Endothelial cell of umbilical vein (primary cell): ENCODE results near the gene UBR4. TPM values are rescaled to one million over a fixed set of nuclear protein-coding genes. Genes with fewer than 3 reads are reported as not detected.

ENCODE experiments used
- BruUV-seq: library from RNA; stranded (reverse); fragments of 400-500 nt; replicated peaks from 2 replicates; lab custom pipeline; 2021; lab: Mats Ljungman, UMichigan
- CTCF ChIA-PET: fragments of 300-600, 350-600 bp; sonication (Branson Sonifier 250); formaldehyde crosslinking; loops from one replicate; lab custom pipeline; 2021; ENCODE audit warnings: antibody characterized with exemption, inconsistent platforms; lab: Charles Lee
- POLR2A ChIA-PET: fragments of 300-600, 350-600 bp; sonication (Branson Sonifier 250); formaldehyde crosslinking; loops from one replicate; lab custom pipeline; 2021; ENCODE audit warnings: antibody characterized with exemption, inconsistent platforms; lab: Charles Lee
- DNase-seq: peaks from one replicate; pipeline ENCODE4 v3.0.0-alpha.2; 2011; ENCODE audit warnings: low read depth, low spot score
- FAIRE-seq: peaks from 2 replicates; lab custom pipeline; 2011; peaks lifted over from hg19 to GRCh38; lab: Jason Lieb, UNC
- H2AFZ ChIP-seq: 2 replicates; pipeline ENCODE4 v1.6.0; 2012; ENCODE audit warnings: low read depth, low read length, control low read depth, inconsistent platforms
- H3K27ac ChIP-seq: 2 replicates; pipeline ENCODE4 v1.5.1; 2011; ENCODE audit warnings: low read depth, mild to moderate bottlenecking, control low read depth, low read length, moderate library complexity; ENCODE audit not compliant: insufficient read depth
- H3K27me3 ChIP-seq, 2 experiments: 2 replicates each; pipeline versions ENCODE4 v1.6.0 to v1.6.1; 2011; ENCODE audit warnings: low read length in 2 of 2, mixed read lengths in 1 of 2; ENCODE audit not compliant: control insufficient read depth in 2 of 2, insufficient read depth in 2 of 2
- H3K36me3 ChIP-seq, 2 experiments: 2 replicates in 1 of 2; 3 replicates in 1 of 2; pipeline ENCODE4 v1.5.1; 2011; ENCODE audit warnings: low read length in 2 of 2, mild to moderate bottlenecking in 1 of 2, moderate library complexity in 1 of 2; ENCODE audit not compliant: control insufficient read depth in 2 of 2, insufficient read depth in 2 of 2; ENCODE audit errors: extremely low read depth in 1 of 2
- H3K4me1 ChIP-seq: 3 replicates; pipeline ENCODE4 v1.5.1; 2011; ENCODE audit warnings: mild to moderate bottlenecking, low read length; ENCODE audit not compliant: control insufficient read depth, insufficient read depth; ENCODE audit errors: extremely low read depth
- H3K4me2 ChIP-seq: 2 replicates; pipeline ENCODE4 v1.6.1; 2011; ENCODE audit warnings: low read length, control low read depth, mixed read lengths; ENCODE audit not compliant: insufficient read depth
- H3K4me3 ChIP-seq, 3 experiments: fragments of 200-600 bp in 1 of 3; sonication (generic), shearing (Covaris generic) in 1 of 3; replicated peaks in 1 of 3; 2 replicates each; pipeline ENCODE4 v1.5.1; 2011 to 2016; ENCODE audit warnings: control low read depth in 3 of 3, low read length in 3 of 3, mild to moderate bottlenecking in 2 of 3, inconsistent platforms in 1 of 3, low read depth in 1 of 3, moderate library complexity in 1 of 3; ENCODE audit not compliant: insufficient read depth in 1 of 3
- H3K79me2 ChIP-seq: 2 replicates; pipeline ENCODE4 v1.6.0; 2012; ENCODE audit warnings: low read length, inconsistent platforms; ENCODE audit not compliant: control insufficient read depth, insufficient read depth
- H3K9ac ChIP-seq: replicated peaks from 2 replicates; pipeline ENCODE3; 2011; ENCODE audit warnings: low read length, control low read depth; ENCODE audit not compliant: insufficient read depth; ENCODE audit errors: extremely low read depth
- H3K9me1 ChIP-seq: replicated peaks from 3 replicates; pipeline ENCODE4 v1.6.0; 2011; ENCODE audit warnings: mild to moderate bottlenecking, low read length; ENCODE audit not compliant: control insufficient read depth, insufficient read depth; ENCODE audit errors: extremely low read depth
- H3K9me3 ChIP-seq: replicated peaks from 2 replicates; pipeline ENCODE4 v1.5.1; 2012; ENCODE audit warnings: low read length, inconsistent platforms; ENCODE audit not compliant: control insufficient read depth, insufficient read depth
- H4K20me1 ChIP-seq: replicated peaks from 2 replicates; pipeline ENCODE3; 2011; ENCODE audit warnings: mild to moderate bottlenecking, low read length; ENCODE audit not compliant: control insufficient read depth, insufficient read depth; ENCODE audit errors: extremely low read depth
- EZH2 ChIP-seq: IDR thresholded peaks from 2 replicates; pipeline ENCODE4 v1.6.1; 2012; ENCODE audit warnings: borderline replicate concordance, low read depth, mild to moderate bottlenecking, moderate library complexity, low read length, inconsistent platforms; ENCODE audit not compliant: severe bottlenecking
- FOS ChIP-seq: IDR thresholded peaks from 2 replicates; pipeline ENCODE4 v1.6.1; 2011; ENCODE audit warnings: mild to moderate bottlenecking, low read length, moderate library complexity, borderline replicate concordance; ENCODE audit not compliant: insufficient read depth
- GATA2 ChIP-seq: IDR thresholded peaks from 2 replicates; pipeline ENCODE4 v1.7.0; 2011; ENCODE audit warnings: low read depth, mild to moderate bottlenecking, moderate library complexity, mixed read lengths, low read length; ENCODE audit not compliant: insufficient read length, insufficient read depth
- JUN ChIP-seq: IDR thresholded peaks from 2 replicates; pipeline ENCODE4 v1.6.1; 2011; ENCODE audit warnings: borderline replicate concordance, low read depth; ENCODE audit not compliant: insufficient read length, insufficient read depth
- MYC ChIP-seq: IDR thresholded peaks from one replicate; pipeline ENCODE4 v1.6.1; 2011; ENCODE audit warnings: mild to moderate bottlenecking, low read depth, low read length
- POLR2A ChIP-seq: IDR thresholded peaks from 2 replicates; pipeline ENCODE4 v1.6.1; 2012; ENCODE audit warnings: low read depth, mild to moderate bottlenecking, control low read depth, low read length
- POLR2AphosphoS5 ChIP-seq: IDR thresholded peaks from 2 replicates; pipeline ENCODE4 v1.6.1; 2012; ENCODE audit warnings: low read depth, mild to moderate bottlenecking, control low read depth, low read length, moderate library complexity; ENCODE audit not compliant: insufficient read depth
- dilution Hi-C: fragments of 300-500 bp; cut with MboI; formaldehyde crosslinking; loops from one replicate; pipeline ENCODE4 v1.15.0; 2019; ENCODE audit warnings: low sequenced_read_pairs; ENCODE audit not compliant: extremely low pct_ligation_motif_present
- intact Hi-C: fragments of 100-400 bp; cut with micrococcal nuclease; formaldehyde crosslinking; loops from one replicate; pipeline ENCODE4 v1.10.0; 2022
- polyA plus RNA-seq, 4 experiments: library from polyadenylated mRNA; depleted of rRNA in 3 of 4; stranded (reverse) in 3 of 4; unstranded in 1 of 4; fragments of >200 nt; gene quantifications; 2 replicates each; pipeline versions ENCODE4 v1.2.1 to v1.2.3, GENCODE V29; 2011 to 2012; ENCODE audit warnings: missing spikeins in 1 of 4
- total RNA-seq: library from RNA; stranded (reverse); gene quantifications from 2 replicates; pipeline ENCODE4 v1.2.3, GENCODE V29; 2021
- TF ChIP-seq, protein P1 (sequence below): IDR thresholded peaks from 2 replicates; pipeline ENCODE4 v1.6.1; 2011; ENCODE audit not compliant: insufficient read depth, insufficient read length
- TF ChIP-seq, protein P2 (sequence below), 2 donors: IDR thresholded peaks; 1 replicate in 1 of 2; 2 replicates in 1 of 2; pipeline ENCODE4 v1.5.1; 2011; ENCODE audit warnings: low read length in 2 of 2, mild to moderate bottlenecking in 2 of 2, moderate library complexity in 2 of 2, control low read depth in 1 of 2, inconsistent platforms in 1 of 2, low read depth in 1 of 2; ENCODE audit not compliant: insufficient read depth in 1 of 2; ENCODE audit errors: extremely low read depth in 1 of 2

UBR4 gene
- total and polyA plus RNA-seq, 2 donors (not counting 3 experiments of a cell fraction or from before 2014, with no cell fraction given): 125 to 150 TPM

DNA sequence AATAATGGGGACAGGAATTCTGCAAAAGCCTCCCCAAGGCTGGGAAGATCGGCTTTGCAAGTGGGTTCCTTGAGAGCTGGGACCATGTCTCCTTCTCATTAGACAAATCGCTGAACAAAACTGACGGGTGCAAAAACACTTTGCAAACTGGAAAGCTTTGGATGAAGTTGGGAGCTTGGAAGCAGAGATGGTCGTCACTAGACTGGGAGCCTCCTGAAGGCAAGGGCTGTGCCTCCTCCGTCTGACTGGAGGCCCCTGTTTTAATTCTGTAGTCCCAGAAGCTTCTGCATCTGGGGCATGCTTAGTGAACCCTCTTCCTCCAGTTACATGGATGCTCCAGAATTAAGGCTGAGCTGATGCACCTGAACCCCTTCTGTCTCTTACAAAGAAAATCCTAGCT is 171.3 kb downstream of the UBR4 start:
- H3K27ac ChIP-seq: no peak overlapping the region
- H3K4me3 ChIP-seq: no peak overlapping the region
- H3K4me2 ChIP-seq: no peak overlapping the region
- no peak overlapping the region for H3K9ac ChIP-seq
- no TSS peak for BruUV-seq
- POLR2A ChIA-PET: no interaction called here
- no peaks in the 10 kb centered on the region for H3K36me3 ChIP-seq
- TF ChIP-seq POLR2AphosphoS5 (no peak), EZH2 (no peak), FOS (no peak), JUN (no peak), POLR2A (no peak), GATA2 (no peak), MYC (no peak)
- TF ChIP-seq, protein P1, sequence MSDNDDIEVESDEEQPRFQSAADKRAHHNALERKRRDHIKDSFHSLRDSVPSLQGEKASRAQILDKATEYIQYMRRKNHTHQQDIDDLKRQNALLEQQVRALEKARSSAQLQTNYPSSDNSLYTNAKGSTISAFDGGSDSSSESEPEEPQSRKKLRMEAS: no peak
- TF ChIP-seq, protein P2, sequence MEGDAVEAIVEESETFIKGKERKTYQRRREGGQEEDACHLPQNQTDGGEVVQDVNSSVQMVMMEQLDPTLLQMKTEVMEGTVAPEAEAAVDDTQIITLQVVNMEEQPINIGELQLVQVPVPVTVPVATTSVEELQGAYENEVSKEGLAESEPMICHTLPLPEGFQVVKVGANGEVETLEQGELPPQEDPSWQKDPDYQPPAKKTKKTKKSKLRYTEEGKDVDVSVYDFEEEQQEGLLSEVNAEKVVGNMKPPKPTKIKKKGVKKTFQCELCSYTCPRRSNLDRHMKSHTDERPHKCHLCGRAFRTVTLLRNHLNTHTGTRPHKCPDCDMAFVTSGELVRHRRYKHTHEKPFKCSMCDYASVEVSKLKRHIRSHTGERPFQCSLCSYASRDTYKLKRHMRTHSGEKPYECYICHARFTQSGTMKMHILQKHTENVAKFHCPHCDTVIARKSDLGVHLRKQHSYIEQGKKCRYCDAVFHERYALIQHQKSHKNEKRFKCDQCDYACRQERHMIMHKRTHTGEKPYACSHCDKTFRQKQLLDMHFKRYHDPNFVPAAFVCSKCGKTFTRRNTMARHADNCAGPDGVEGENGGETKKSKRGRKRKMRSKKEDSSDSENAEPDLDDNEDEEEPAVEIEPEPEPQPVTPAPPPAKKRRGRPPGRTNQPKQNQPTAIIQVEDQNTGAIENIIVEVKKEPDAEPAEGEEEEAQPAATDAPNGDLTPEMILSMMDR (IDR thresholded peaks at IDR 0.05; ENCODE audit: extremely low read depth in 1 of 2, insufficient read depth in 1 of 2, low read depth in 1 of 2, low read length in 2 of 2): no peak
- peaks cover 0 to 4% of the 10 kb centered on the region in 2 experiments for H3K27me3 ChIP-seq
- FAIRE-seq (no peak), DNase-seq (no peak)
- H2AFZ ChIP-seq: no peak overlapping the region
- no peaks in the 10 kb centered on the region for H4K20me1 ChIP-seq
- no peaks in the 10 kb centered on the region for H3K9me3 ChIP-seq
- intact Hi-C loops: no loop called here
- H3K79me2 ChIP-seq: no peaks in the 10 kb centered on the region
- CTCF ChIA-PET: interaction anchor here (1.0 to 1.1 kb wide), 3 partner anchors 126 to 163 kb away, joined by 3 to 7 read pairs (median 3); no protein-coding TSS in a partner anchor
- dilution Hi-C loops: no loop called here
- H3K9me1 ChIP-seq: no peaks in the 10 kb centered on the region
- no peaks in the 10 kb centered on the region for H3K4me1 ChIP-seq
